Fibroblast of upper back skin (primary cell): ENCODE data around the gene DCTN1.

Experiments
- DNase-seq: peaks from one replicate; pipeline ENCODE4 v3.0.0-alpha.2; 2013

DCTN1 gene

DNA sequence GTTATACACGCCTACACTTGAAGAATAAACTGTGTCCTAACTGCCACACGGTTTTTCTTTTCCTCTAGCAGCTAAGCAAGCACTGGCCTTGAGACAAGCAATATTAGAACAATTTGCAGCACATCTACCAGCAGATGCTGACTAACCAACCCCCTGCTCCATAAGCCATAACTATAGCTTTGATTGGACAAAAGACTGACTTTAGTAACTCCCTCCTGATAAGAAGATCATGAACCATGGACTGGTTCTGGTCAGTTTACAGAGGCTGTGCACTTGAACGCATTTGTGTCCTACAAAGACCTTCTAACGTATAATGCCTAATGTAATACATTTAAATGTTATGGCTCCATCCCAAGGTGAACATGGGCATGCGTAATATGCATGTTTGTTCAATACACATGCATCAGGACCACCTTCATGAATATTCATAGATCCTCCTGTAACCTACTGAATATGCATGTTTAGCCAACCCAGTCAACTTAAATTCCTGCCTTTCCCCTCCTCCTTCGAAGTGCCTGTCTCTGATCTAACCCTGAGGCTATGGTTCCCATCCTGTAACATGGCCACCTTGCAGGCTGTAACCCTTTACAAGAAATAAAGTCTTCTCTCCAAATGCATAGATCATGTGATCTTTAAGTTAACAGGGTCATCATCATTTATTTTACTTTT lies 63.4 kb downstream of the DCTN1 start:
- no peak for DNase-seq

- DNase-seq, result no peak
Observed at GRCh38 chr2:74314107-74314506, 66.0 kb downstream of the DCTN1 start.

- DNase-seq, result no peak
Observed at GRCh38 chr2:74313497-74313896, 66.6 kb downstream of the DCTN1 start.

- DNase-seq, result no peak
Observed at GRCh38 chr2:74312913-74313312, 67.2 kb downstream of the DCTN1 start.
